HG02870 (cell line): ENCODE measurements around the gene ADPRHL1.
"Not testable (repeated sequence)": the region's sequence is repeated elsewhere in the genome, so short reads cannot be mapped to it uniquely, and the experiment has no call there.

Source experiments
- ATAC-seq: cut with Tn5 transposase; IDR thresholded peaks from one replicate; pipeline ENCODE4 v1.9.1; 2021; ENCODE audit warnings: mild to moderate bottlenecking, moderate library complexity; ENCODE audit not compliant: unreplicated experiment

The ADPRHL1 gene

DNA sequence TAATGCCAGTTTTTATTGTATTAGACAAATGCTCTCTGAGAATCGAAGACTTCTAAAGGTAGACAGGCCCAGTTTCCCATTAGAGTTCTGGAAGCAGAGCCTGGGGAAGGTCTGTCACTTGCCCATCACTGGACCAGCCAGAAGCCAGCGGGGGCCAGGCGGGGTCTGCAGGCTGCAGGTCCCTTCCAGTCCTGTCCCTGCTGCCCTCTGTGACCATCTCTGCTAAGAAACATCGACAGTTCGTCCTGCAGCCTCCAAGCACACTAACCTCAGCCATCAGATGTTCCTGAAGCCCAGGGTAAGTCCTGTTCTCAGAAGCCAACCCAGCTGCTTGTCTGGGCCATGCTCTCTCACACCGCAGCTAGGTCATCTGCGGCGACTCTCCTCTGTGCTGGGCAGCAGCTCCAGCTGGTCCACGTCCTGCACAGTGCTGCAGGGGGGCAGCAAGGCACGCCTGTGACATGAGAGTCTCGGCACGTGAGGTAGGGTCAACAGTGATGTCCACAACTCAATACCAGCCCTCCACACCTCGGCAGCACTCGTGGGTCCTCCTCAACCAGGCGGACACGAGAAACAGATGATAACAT, 2.9 kb upstream of the ADPRHL1 start:
- ATAC-seq = no peak

GRCh38 chr13:113455384-113455783, 2.1 kb upstream of the ADPRHL1 start:
- ATAC-seq = no peak

- ATAC-seq = no peak
These were observed 1.6 kb upstream of the ADPRHL1 start for GRCh38 chr13:113454936-113455335.

- ATAC-seq = no peak
These were observed 822 bp downstream of the ADPRHL1 start for GRCh38 chr13:113452466-113452865.

DNA sequence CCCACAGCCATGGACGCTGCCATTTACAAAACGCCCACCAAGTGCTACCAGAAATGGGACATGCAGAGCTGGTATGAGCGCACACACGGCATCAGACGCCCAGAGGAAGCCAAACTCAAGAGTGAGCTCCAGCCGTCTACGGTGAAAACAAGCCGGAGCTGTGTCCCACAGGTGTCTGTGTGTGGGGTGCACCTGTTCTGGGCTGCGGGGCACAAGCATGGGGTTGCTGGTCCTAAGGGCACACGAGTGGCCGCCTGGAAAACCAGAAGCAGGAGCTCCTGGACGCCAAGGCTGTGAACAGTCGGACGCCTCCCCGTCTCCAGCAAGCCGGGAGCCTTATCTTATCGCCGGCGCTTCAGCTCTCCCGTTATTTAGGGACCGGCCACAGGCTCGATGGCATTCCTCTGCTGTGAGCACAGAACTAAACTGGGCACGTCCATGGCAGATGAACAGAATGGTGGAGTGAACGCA, 1.3 kb downstream of the ADPRHL1 start:
- ATAC-seq = no peak

DNA sequence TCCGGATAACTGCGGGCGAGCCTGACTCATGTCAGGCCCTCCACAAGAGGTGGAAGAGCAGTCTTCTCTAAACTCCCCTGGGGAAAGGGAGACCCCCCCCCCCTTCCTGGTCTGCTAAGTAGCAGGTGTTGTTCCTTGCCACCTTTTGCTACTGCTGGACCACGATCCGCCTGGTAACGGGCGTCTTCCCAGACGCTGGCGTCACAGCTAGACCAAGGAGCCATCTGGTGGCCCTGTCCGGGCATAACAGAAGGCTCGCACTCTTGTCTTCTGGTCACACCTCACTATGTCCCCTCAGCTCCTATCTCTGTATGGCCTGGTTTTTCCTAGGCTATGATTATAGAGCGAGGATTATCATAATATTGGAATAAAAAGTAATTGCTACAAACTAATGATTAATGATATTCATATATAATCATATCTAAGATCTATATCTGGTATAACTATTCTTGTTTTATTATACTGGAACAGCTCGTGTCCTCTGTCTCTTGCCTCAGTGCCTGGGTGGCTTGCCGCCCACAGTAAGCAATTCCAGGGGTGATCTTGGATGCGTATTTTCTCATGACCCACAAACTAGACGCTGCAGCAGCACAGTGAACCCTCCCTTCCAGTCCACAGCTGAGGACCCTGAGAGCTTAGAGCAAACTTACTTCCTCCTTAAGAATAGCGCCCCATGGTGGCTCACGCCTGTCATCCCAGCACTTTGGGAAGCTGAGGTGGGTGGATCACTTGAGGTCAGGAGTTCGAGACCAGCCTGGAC, 2.2 kb downstream of the ADPRHL1 start:
- ATAC-seq = not testable (repeated sequence)

GRCh38 chr13:113450348-113450744, 2.9 kb downstream of the ADPRHL1 start:
- ATAC-seq = not testable (repeated sequence)

- ATAC-seq = no peak
These were observed 3.5 kb downstream of the ADPRHL1 start for GRCh38 chr13:113449693-113450347.

- ATAC-seq = peak; percentile 47
These were observed 4.2 kb downstream of the ADPRHL1 start for GRCh38 chr13:113448885-113449692.

GRCh38 chr13:113448545-113448884, 4.8 kb downstream of the ADPRHL1 start:
- no peak for ATAC-seq

GRCh38 chr13:113447596-113447995, 5.7 kb downstream of the ADPRHL1 start:
- no peak for ATAC-seq

DNA sequence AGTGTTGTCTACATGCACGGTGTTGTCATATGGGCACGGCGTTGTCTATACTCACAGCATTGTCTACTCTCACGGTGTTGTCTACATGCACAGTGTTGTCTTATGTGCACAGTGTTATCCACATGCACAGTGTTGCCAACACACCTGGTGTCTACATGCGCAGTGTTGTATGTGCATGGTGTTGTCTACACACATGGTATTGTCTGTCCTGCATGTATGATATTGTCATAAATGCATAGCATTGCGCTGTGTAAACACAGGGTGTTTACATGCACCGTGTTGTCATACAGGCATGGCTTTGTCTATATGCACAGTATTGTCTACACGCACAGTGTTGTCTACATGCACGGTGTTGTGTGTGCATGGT, 6.8 kb downstream of the ADPRHL1 start:
- ATAC-seq = no peak

DNA sequence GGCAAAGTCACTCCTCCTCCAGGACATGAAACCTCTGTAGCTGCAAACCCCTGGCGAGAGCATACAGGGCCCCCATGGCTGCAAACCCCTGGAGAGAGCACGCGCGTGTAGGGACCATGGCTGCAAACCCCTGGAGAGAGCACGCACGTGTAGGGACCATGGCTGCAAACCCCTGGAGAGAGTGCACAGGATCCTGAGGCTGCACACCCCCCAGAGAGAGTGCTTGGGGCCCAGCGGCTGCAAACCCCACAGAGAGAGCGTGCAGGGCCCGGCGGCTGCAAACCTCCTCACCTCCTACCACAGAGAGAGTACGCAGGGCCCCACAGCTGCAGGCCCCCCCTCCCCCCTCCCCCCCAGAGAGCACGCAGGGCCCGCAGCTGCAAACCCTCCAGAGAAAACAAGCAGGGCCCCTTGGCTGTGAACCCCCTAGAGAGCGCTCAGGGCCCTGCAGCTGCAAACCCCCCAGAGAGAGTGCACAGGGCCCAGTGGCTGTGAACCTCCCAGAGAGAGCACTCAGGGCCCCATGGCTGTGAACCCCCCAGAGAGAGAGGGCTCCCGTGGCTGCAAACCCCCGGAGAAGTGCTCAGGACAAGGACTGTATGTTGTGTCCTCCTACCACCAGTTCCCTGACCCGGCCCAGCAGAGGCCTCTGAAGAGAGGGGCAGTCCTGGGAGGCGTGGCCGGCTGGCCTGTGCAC, 7.3 kb downstream of the ADPRHL1 start:
- peak; percentile 45 for ATAC-seq

GRCh38 chr13:113443991-113444390, 9.3 kb downstream of the ADPRHL1 start:
- ATAC-seq = no peak

- no peak for ATAC-seq
These were observed 10.3 kb downstream of the ADPRHL1 start for GRCh38 chr13:113442985-113443362.

- ATAC-seq = no peak
These were observed 10.8 kb downstream of the ADPRHL1 start for GRCh38 chr13:113442354-113442984.

GRCh38 chr13:113441661-113442060, 11.6 kb downstream of the ADPRHL1 start:
- no peak for ATAC-seq

- ATAC-seq = no peak
These were observed 15.8 kb downstream of the ADPRHL1 start for GRCh38 chr13:113437408-113438010.

DNA sequence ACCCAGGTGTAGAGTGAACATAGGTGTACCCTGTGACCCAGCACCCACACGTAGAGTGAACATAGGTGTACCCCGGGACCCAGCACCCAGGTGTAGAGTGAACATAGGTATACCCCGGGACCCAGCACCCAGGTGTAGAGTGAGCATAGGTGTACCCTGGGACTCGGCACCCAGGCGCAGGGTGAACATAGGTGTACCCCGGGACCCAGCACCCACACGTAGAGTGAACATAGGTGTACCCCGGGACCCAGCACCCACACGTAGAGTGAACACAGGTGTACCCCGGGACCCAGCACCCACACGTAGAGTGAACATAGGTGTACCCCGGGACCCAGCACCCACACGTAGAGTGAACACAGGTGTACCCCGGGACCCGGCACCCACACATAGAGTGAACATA, 16.4 kb downstream of the ADPRHL1 start:
- not testable (repeated sequence) for ATAC-seq

DNA sequence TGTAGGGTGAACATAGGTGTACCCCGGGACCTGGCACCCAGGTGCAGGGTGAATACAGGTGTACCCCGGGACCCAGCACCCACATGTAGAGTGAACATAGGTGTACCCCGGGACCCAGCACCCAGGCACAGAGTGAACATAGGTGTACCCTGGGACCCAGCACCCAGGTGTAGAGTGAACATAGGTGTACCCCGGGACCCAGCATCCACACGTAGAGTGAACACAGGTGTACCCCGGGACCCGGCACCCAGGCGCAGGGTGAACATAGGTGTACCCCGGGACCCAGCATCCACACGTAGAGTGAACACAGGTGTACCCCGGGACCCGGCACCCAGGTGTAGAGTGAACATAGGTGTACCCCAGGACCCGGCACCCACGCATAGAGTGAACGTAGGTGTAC, 17.4 kb downstream of the ADPRHL1 start:
- not testable (repeated sequence) for ATAC-seq
